H1 (cell line): ENCODE measurements around the gene CDKL1. TPM values are rescaled to one million over a fixed set of nuclear protein-coding genes. Genes with fewer than 3 reads are reported as not detected.

Source experiments
- BRCA1 ChIP-seq: IDR thresholded peaks from 2 replicates; pipeline ENCODE4 v1.6.1; 2012; ENCODE audit warnings: low read depth, low read length, improper control_type of control experiment
- HDAC2 ChIP-seq, 2 experiments: fragments of 300-600 bp in 1 of 2; sonication (generic) in 1 of 2; IDR thresholded peaks; 2 replicates each; pipeline ENCODE4 v1.6.1; 2011 to 2012; ENCODE audit warnings: low read depth in 2 of 2, low read length in 2 of 2, mild to moderate bottlenecking in 2 of 2, moderate library complexity in 2 of 2, borderline replicate concordance in 1 of 2, inconsistent platforms in 1 of 2
- JUN ChIP-seq: IDR thresholded peaks from 2 replicates; pipeline ENCODE4 v1.6.1; 2011; ENCODE audit warnings: low read depth, mild to moderate bottlenecking, improper control_type of control experiment, low read length
- PHF8 ChIP-seq: fragments of 200-600 bp; sonication (generic); conservative IDR thresholded peaks from 2 replicates; pipeline ENCODE4 v1.7.1; 2012; ENCODE audit warnings: low read depth, mild to moderate bottlenecking, inconsistent platforms, low read length, moderate library complexity
- RBBP5 ChIP-seq: IDR thresholded peaks from 2 replicates; pipeline ENCODE4 v1.7.1; 2012; ENCODE audit warnings: low read depth, mild to moderate bottlenecking, inconsistent platforms, low read length, moderate library complexity, borderline replicate concordance
- RNF2 ChIP-seq: fragments of 200-900, 300-1000 bp; sonication (generic); IDR thresholded peaks from 2 replicates; pipeline ENCODE4 v1.7.1; 2016; ENCODE audit warnings: borderline replicate concordance, low read depth, mild to moderate bottlenecking, antibody characterized with exemption, low read length; ENCODE audit not compliant: poor library complexity, severe bottlenecking; ENCODE audit errors: missing control alignments
- RXRA ChIP-seq: IDR thresholded peaks from 2 replicates; pipeline ENCODE4 v1.6.1; 2011; ENCODE audit warnings: low read depth, mild to moderate bottlenecking, low read length, moderate library complexity; ENCODE audit not compliant: insufficient read depth
- SIX5 ChIP-seq: IDR thresholded peaks from 2 replicates; pipeline ENCODE4 v1.6.1; 2011; ENCODE audit warnings: mild to moderate bottlenecking, low read depth, low read length
- TAF1 ChIP-seq: IDR thresholded peaks from 2 replicates; pipeline ENCODE4 v1.6.1; 2011; ENCODE audit warnings: mild to moderate bottlenecking, low read depth, low read length
- polyA plus RNA-seq, 7 experiments: library from polyadenylated mRNA; depleted of rRNA in 3 of 7; stranded (reverse) in 5 of 7; unstranded in 2 of 7; fragments of >200 nt in 5 of 7; fragments of 200-250 nt in 2 of 7; gene quantifications; 1 replicate in 5 of 7; 2 replicates in 1 of 7; 4 replicates in 1 of 7; pipeline versions ENCODE4 v1.2.1 to v1.2.3, GENCODE V29; 2011 to 2013; ENCODE audit warnings: missing spikeins in 2 of 7, mixed read lengths in 2 of 7
- total RNA-seq: library from RNA; stranded (reverse); fragmentation: NEBNext Ultra II Directional; extraction: Animal tissue kit (Norgen Biotek cat#: 25700); gene quantifications from 2 replicates; pipeline ENCODE4 v1.2.1, GENCODE V29; 2021
- TF ChIP-seq, protein P1 (sequence below): fragments of 300-600 bp; sonication (generic); IDR thresholded peaks from 2 replicates; pipeline ENCODE4 v1.7.1; 2012; ENCODE audit warnings: low read length, moderate library complexity, mild to moderate bottlenecking, inconsistent platforms; ENCODE audit not compliant: insufficient replicate concordance

CDKL1 gene
- total and polyA plus RNA-seq, 2 of the 8 experiments (the other 6 are each of a cell fraction or from before 2014, with no cell fraction given) = 1.2 to 2.2 TPM

DNA sequence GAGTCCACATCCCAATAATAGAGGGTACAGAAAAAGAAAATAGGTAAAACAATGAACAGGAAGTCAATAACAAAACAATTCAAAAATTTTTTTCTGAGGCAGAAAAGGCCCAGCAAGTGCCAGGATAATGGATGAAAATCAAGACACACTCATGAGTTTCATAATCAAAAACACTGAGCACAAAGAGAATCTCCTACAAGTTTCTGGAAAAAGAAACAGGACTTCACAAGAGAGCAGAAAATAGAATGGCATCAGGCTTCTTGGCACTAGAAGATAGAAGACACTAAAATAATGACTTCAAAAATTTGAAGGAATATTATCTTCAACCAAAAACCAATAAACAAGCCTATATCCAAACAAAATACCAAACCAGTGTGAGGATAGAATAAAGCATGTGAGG, 47.7 kb downstream of the CDKL1 start (continued):
- TF ChIP-seq, protein P1, sequence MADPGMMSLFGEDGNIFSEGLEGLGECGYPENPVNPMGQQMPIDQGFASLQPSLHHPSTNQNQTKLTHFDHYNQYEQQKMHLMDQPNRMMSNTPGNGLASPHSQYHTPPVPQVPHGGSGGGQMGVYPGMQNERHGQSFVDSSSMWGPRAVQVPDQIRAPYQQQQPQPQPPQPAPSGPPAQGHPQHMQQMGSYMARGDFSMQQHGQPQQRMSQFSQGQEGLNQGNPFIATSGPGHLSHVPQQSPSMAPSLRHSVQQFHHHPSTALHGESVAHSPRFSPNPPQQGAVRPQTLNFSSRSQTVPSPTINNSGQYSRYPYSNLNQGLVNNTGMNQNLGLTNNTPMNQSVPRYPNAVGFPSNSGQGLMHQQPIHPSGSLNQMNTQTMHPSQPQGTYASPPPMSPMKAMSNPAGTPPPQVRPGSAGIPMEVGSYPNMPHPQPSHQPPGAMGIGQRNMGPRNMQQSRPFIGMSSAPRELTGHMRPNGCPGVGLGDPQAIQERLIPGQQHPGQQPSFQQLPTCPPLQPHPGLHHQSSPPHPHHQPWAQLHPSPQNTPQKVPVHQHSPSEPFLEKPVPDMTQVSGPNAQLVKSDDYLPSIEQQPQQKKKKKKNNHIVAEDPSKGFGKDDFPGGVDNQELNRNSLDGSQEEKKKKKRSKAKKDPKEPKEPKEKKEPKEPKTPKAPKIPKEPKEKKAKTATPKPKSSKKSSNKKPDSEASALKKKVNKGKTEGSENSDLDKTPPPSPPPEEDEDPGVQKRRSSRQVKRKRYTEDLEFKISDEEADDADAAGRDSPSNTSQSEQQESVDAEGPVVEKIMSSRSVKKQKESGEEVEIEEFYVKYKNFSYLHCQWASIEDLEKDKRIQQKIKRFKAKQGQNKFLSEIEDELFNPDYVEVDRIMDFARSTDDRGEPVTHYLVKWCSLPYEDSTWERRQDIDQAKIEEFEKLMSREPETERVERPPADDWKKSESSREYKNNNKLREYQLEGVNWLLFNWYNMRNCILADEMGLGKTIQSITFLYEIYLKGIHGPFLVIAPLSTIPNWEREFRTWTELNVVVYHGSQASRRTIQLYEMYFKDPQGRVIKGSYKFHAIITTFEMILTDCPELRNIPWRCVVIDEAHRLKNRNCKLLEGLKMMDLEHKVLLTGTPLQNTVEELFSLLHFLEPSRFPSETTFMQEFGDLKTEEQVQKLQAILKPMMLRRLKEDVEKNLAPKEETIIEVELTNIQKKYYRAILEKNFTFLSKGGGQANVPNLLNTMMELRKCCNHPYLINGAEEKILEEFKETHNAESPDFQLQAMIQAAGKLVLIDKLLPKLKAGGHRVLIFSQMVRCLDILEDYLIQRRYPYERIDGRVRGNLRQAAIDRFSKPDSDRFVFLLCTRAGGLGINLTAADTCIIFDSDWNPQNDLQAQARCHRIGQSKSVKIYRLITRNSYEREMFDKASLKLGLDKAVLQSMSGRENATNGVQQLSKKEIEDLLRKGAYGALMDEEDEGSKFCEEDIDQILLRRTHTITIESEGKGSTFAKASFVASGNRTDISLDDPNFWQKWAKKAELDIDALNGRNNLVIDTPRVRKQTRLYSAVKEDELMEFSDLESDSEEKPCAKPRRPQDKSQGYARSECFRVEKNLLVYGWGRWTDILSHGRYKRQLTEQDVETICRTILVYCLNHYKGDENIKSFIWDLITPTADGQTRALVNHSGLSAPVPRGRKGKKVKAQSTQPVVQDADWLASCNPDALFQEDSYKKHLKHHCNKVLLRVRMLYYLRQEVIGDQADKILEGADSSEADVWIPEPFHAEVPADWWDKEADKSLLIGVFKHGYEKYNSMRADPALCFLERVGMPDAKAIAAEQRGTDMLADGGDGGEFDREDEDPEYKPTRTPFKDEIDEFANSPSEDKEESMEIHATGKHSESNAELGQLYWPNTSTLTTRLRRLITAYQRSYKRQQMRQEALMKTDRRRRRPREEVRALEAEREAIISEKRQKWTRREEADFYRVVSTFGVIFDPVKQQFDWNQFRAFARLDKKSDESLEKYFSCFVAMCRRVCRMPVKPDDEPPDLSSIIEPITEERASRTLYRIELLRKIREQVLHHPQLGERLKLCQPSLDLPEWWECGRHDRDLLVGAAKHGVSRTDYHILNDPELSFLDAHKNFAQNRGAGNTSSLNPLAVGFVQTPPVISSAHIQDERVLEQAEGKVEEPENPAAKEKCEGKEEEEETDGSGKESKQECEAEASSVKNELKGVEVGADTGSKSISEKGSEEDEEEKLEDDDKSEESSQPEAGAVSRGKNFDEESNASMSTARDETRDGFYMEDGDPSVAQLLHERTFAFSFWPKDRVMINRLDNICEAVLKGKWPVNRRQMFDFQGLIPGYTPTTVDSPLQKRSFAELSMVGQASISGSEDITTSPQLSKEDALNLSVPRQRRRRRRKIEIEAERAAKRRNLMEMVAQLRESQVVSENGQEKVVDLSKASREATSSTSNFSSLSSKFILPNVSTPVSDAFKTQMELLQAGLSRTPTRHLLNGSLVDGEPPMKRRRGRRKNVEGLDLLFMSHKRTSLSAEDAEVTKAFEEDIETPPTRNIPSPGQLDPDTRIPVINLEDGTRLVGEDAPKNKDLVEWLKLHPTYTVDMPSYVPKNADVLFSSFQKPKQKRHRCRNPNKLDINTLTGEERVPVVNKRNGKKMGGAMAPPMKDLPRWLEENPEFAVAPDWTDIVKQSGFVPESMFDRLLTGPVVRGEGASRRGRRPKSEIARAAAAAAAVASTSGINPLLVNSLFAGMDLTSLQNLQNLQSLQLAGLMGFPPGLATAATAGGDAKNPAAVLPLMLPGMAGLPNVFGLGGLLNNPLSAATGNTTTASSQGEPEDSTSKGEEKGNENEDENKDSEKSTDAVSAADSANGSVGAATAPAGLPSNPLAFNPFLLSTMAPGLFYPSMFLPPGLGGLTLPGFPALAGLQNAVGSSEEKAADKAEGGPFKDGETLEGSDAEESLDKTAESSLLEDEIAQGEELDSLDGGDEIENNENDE = no peak
- TF ChIP-seq RXRA (no peak), JUN (no peak), RNF2 (no peak), TAF1 (no peak), BRCA1 (no peak), RBBP5 (no peak), HDAC2 (IDR thresholded peaks at IDR 0.05; ENCODE audit: borderline replicate concordance in 1 of 2, low read depth in 2 of 2, low read length in 2 of 2) (no peak), SIX5 (no peak), PHF8 (no peak)
